ENCODE results near the gene GALNT10.

Gene GALNT10

GRCh38 chr5:154203798-154204578 is 13.5 kb downstream of the GALNT10 start:
- no peak for DNase-seq

DNA sequence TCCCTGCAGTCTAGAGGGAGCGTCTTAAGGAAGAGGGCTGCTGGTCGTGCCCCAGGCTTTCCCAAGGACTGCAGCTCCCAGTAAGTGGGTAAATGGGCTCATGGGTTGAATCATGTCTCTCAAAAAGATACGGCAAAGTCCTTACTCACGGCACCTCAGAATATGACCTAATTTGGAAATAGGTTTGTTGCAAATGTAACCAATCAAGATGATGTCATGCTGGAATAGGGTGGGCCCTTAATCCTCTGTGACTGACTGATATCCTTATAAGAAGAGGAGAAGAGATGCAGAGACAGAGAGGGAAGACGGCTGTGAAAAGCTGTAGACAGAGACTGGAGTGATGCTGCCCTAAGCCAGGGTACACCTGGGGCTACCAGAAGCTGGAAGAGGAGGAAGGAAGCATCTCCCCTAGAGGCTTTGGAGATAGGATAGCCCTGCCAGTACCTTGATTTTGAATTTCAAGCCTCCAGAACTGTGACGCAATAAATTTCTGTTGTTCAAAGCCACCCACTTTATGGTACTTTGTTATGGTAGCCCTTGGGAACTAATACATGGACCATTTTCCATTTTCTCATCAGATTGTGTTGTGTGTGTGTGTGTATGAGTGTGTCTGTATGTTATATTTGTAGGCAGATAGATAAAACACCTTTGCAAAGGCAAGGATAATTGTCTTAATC is 15.0 kb downstream of the GALNT10 start:
- DNase-seq = no peak

DNA sequence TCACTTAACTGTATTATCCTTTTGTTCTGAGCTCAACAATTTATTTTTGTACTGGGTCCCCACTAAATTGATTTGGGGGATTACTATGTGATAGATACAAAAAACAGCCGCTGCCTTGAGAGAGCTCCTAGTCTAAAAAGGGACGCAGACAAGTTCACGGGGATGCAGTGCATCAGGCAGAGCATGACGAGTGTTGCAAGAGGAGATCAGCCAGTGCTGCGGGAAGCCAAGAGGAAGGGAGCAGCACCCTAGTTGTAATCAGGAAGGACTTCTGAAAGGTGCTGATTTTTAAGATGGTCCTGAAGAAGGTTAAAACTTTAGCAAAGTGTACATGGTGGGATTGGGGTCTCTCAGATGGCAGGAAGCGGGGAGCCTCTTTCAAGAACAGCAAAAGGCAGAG is 15.8 kb downstream of the GALNT10 start:
- no peak for DNase-seq

- no peak for DNase-seq
These were observed 16.7 kb downstream of the GALNT10 start for GRCh38 chr5:154207204-154207603.

DNA sequence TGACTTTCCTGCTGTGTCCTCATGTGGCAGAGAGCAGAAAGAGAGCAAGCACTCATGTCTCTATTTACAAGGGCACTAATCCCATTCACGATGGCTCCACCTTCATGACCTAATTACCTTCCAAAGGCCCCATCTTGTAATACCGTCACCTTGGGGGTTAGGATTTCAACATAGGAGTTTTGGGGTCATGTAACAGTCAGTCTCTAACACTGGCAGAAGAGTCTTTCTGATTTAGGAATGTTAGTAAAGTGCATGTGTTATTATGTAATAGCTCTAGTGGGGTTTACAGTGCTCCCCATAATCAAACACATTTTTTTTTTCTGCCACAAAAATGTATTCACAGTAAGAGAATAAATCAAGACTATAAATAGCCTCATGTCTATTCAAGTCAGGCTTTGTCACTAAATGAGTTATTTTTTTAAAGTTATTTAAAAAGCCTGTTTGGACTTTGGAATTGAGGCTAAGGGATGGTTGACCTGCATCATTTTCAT is 19.1 kb downstream of the GALNT10 start:
- no peak for DNase-seq

- no peak for DNase-seq
These were observed 19.6 kb downstream of the GALNT10 start for GRCh38 chr5:154210163-154210562.

GRCh38 chr5:154211641-154212390 is 21.3 kb downstream of the GALNT10 start:
- no peak for DNase-seq

DNA sequence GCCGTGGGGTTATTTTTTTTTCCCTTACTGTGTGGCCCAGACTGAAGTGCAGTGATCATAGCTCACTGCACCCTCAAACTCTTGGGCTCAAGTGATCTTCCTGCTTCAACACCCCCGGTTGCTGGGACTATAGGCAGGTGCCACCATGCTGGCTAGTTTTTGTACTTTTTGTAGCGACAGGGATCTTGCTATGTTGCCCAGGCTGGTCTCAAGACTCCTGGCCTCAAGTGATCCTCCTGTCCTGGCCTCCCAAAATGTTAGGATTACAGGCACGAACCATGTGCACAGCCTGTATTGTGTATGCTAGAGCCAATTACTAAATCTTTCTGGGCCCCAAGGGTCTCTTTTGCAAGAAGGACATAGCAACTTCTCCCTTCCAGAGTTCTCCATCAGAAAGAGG is 23.1 kb downstream of the GALNT10 start:
- DNase-seq = no peak

DNA sequence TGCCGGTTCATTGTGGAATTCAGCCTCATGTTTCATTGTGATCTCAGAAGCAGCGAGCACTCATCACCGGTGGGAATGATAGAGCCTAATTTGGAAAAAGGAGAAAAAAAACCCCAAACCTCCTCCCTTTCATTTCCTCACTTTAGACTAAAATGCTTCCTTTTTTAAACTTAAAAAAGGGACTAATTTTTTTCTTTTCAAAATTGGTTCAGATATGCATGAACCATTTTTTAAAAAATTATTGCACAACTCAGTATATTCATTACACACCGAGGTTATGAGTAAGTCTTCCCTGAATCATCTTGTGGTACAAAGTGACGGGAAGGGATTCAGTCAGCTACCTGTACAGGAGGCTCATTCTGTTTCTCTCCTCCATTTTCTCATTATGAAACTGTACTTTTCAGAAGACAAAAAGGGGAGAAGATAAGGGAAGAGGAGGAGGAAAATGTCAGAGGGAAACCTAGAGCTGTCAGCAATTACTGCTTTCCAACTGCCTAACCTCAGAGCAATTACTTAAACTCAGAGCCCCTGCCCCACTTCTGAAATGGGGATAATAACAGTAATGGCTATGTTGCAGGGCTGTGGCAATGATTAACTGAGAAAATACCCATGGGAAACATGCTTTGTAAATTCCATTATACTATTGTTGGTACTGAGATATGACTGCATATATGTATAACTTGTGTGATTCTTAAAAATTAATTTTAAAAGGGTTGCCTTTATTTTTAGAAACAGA is 24.0 kb downstream of the GALNT10 start:
- no peak for DNase-seq

DNA sequence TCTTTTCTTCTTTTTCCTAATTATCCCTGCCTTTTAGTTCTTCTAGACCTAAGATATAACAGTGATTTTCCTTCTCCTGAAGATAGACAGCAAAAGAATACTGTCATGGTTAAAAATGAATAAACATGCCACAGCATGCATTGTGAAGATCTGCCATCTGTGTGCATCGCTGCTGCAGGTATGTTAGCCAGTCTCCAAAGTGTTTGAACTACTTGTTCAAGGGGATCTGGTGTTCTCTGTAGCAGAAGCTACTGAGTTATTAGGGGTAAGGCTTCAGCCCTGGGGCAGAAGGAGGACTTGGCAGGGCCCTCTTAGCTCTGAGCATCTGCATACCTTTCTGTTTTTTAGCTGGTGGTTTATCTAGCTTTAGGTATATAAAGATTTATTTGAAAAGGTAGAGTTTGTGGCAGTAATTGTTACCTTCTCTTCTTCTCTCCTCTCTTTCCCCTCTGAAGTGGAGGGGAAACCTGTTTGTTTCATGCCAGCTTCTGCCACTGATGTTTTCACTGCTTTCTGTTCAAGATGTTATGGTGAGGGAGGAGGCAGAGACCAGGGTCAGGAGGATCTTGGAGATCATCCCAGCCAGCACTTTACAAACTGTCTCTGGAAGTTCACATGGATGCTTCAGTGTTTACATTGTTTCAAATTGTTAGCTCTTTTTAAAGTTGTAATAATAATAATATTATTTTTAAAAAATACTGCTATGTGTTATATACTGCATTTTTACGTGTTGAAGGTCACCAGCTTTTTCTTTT is 25.2 kb downstream of the GALNT10 start:
- no peak for DNase-seq

DNA sequence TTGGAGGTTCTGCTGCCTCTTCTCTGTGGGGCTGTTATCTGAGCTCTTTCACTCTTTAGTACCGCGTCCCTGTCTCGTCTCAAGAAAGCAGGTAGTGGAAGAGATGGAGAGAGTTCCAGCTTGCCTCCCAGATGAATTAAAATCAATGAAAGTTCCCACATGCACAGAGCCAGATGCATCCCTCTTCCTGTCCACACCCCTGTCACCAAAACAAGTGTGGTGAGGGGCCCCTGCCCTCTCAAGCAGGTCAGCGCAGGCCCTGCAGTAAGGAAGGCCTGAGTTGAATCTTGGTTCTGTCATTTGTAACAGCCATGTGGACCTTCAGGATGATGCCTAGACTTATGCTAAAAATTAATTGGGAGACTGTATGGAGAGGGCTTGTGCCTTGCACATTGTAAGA is 26.9 kb downstream of the GALNT10 start:
- DNase-seq = no peak

DNA sequence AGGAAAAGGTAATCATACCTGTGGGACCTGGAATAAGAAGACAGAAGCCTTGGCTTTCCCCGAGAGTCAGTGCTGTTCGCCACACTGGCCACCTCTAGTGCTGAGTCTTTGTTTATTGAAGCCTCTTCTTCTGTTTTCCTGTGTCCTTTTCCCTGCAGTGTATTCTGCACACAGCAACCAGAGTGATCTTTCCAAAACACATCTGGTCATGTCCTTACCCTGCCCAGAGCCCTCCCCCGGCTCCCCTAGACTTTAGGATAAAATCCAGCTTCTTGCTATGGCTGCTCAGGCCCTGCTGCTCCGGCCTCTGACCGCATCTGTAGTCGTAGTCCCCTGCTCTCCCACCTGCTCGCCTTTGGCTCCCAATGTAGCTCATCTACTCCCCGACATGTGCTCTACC is 28.3 kb downstream of the GALNT10 start:
- no peak for DNase-seq

GRCh38 chr5:154220625-154221024 is 30.1 kb downstream of the GALNT10 start:
- DNase-seq = no peak

GRCh38 chr5:154221371-154221896 is 30.9 kb downstream of the GALNT10 start:
- DNase-seq = no peak

- no peak for DNase-seq
These were observed 31.9 kb downstream of the GALNT10 start for GRCh38 chr5:154222414-154222813.

DNA sequence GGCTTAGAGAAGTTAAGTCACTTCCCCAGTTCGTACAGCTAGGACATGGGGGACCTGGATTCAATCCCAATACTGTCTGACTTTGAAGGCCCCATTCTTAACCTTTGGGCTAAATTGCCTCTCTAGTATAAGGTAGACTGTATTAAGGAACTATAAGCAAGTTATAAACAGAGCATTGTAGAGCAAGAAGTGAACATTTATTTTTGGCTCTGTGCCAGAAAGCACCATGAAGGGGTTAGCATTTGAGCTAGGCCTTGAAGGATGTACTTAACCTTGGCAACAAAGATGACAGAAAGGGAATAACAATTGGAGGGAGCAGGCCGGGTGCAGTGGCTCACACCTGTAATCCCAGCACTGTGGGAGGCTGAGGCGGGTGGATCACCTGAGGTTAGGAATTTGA is 32.8 kb downstream of the GALNT10 start:
- DNase-seq = no peak

GRCh38 chr5:154227090-154227489 is 36.6 kb downstream of the GALNT10 start:
- no peak for DNase-seq

GRCh38 chr5:154228696-154229095 is 38.2 kb downstream of the GALNT10 start:
- DNase-seq = no peak

GRCh38 chr5:154230526-154230925 is 40.0 kb downstream of the GALNT10 start:
- no peak for DNase-seq

- DNase-seq = no peak
These were observed 44.0 kb downstream of the GALNT10 start for GRCh38 chr5:154234551-154234950.

GRCh38 chr5:154236011-154236410 is 45.5 kb downstream of the GALNT10 start:
- no peak for DNase-seq
